Myometrial cell (primary cell): Measurements from ENCODE around the gene ASPG. TPM values are rescaled to one million over a fixed set of nuclear protein-coding genes. Genes with fewer than 3 reads are reported as not detected.

Experiments
- total RNA-seq: library from RNA; depleted of rRNA; stranded (reverse); fragments of >200 nt; gene quantifications from 2 replicates; pipeline ENCODE4 v1.2.3, GENCODE V29; 2015

The ASPG gene
- not detected in 2 replicates for total RNA-seq

DNA sequence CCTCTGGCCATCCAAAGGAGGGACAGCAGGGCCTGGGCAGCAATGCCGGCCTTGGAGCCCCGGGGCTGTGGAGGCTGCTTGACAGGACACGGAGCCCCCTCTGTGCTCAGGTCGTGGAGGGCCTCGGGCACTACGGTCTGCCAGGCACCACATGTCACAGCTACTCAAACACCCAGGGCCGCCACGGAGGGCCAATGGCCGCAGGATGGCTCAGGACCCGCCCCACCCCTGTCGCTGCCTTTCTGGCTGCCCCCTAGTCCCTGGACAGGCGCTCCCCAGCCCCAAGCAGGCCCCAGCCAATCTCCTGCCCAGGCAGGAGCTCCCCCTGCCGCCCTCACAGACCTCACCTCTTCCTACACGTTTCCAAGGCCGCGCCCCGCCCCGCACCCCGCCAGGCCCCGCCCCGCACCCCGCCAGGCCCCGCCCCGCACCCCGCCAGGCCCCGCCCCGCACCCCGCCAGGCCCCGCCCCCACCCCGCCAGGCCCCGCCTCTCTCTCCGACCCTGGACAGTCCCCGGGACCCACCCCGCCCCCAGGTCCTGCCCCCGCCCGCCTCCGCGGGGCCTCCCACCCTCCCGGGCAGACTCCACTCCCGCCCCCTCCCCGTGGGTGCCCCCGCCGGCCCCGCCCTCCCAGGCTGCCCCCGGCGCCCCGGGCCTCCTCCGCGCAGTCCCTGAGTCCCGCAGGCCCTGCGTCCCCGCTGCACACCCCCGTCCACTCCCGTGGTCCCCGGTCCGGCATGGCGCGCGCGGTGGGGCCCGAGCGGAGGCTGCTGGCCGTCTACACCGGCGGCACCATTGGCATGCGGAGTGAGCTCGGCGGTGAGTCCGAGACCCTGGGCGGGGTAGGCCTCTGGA lies at the start of gene ASPG:
Gene ASPG (plus strand): TSS at position 669 of the 857 bp plus-strand sequence. CDS start 71 bp downstream, at position 740.

DNA sequence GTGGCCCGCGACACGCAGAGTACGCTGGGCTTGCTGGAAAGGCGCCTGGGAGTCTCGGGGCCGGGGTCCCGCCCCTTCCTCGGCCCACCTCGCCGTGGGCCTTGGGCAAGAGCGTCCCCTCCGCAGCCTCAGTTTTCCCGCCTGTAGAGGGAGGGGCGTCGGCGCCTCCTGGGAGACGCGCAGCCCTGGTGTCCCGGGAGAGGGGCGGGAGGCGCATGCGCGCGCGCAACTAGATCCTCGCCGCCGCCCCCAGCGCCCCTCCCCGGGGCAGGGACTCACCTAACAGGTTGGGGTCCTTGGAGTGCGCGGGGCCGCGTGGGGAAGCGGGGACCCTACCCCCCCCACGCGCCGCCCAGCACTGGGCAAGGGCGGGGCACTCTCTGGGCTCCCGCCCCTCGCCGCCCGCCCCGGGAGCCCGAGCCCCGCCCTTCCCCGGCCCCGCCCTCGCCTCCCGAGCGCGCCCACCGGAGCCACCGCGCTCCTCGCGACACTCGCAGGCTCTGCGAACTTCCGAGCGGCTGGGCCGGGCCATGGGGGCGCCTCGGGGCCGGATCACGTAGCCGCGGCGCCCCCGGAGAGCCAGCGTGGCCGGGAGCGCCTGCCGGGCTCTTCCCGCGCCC lies 52.7 kb downstream of the ASPG start, which contains the start of gene KIF26A:
Gene KIF26A (plus strand): TSS at position 490 of the 620 bp plus-strand sequence. CDS start 136 bp downstream, outside the sequence.

Other genes with a start within 250 kb of the ASPG start
- gene PPP1R13B, start 238.1 kb upstream of the ASPG start, total RNA-seq: 3.2 and 3.5 TPM in 2 replicates
- under 0.01 and 0.71 TPM in 2 replicates for gene TDRD9, start 157.2 kb upstream of the ASPG start, total RNA-seq
- not detected in 2 replicates for gene RD3L, start 143.2 kb upstream of the ASPG start, total RNA-seq
- gene KIF26A, start 52.9 kb downstream of the ASPG start, total RNA-seq: 0.58 and 1.1 TPM in 2 replicates